Measurements from ENCODE around the gene HMGCS1. TPM values are rescaled to one million over a fixed set of nuclear protein-coding genes. Genes with fewer than 3 reads are reported as not detected.

The HMGCS1 gene
- total RNA-seq, 1 donor from 2014 or later = 36.5 TPM

- Histone ChIP-seq H3K9me3 (no peaks in the 10 kb centered on the region), H3K4me3 (no peak overlapping the region), H3K36me3 (no peaks in the 10 kb centered on the region), H3K27me3 (no peaks in the 10 kb centered on the region), H3K4me1 (no peaks in the 10 kb centered on the region), H3K27ac (no peak overlapping the region)
- intact Hi-C loops (cut with DNase I) = no loop called here
- DNase-seq (ENCODE audit: low spot score in 2 of 2) = no peak
- no peak for TF ChIP-seq CTCF (IDR thresholded peaks at IDR 0.05)
Measured at GRCh38 chr5:43354774-43355173, 41.6 kb upstream of the HMGCS1 start.

- no peaks in the 10 kb centered on the region for H3K36me3 ChIP-seq
- H3K9me3 ChIP-seq = no peaks in the 10 kb centered on the region
- intact Hi-C loops (cut with DNase I) = no loop called here
- DNase-seq (ENCODE audit: low spot score in 2 of 2) = no peak
- no peak overlapping the region for H3K4me3 ChIP-seq
- TF ChIP-seq CTCF (IDR thresholded peaks at IDR 0.05) = no peak
- no peak overlapping the region for H3K27ac ChIP-seq
- no peaks in the 10 kb centered on the region for H3K27me3 ChIP-seq
- H3K4me1 ChIP-seq = no peaks in the 10 kb centered on the region
Measured at GRCh38 chr5:43353668-43354067, 40.5 kb upstream of the HMGCS1 start.

GRCh38 chr5:43352915-43353314 lies 39.7 kb upstream of the HMGCS1 start:
- Histone ChIP-seq H3K27ac (no peak overlapping the region), H3K9me3 (no peaks in the 10 kb centered on the region), H3K4me1 (no peaks in the 10 kb centered on the region), H3K27me3 (no peaks in the 10 kb centered on the region), H3K36me3 (no peaks in the 10 kb centered on the region), H3K4me3 (no peak overlapping the region)
- intact Hi-C loops (cut with DNase I) = no loop called here
- no peak for DNase-seq (ENCODE audit: low spot score in 2 of 2)
- TF ChIP-seq CTCF (IDR thresholded peaks at IDR 0.05) = no peak

- no peaks in the 10 kb centered on the region for H3K9me3 ChIP-seq
- H3K36me3 ChIP-seq = no peaks in the 10 kb centered on the region
- H3K27ac ChIP-seq = no peak overlapping the region
- no peak overlapping the region for H3K4me3 ChIP-seq
- intact Hi-C loops (cut with DNase I) = no loop called here
- H3K4me1 ChIP-seq = no peaks in the 10 kb centered on the region
- H3K27me3 ChIP-seq = no peaks in the 10 kb centered on the region
- no peak for TF ChIP-seq CTCF (IDR thresholded peaks at IDR 0.05)
- DNase-seq (ENCODE audit: low spot score in 2 of 2) = no peak
Measured at GRCh38 chr5:43352131-43352530, 38.9 kb upstream of the HMGCS1 start.

GRCh38 chr5:43348861-43349363 lies 35.7 kb upstream of the HMGCS1 start:
- intact Hi-C loops (cut with DNase I) = no loop called here
- no peak overlapping the region for H3K4me3 ChIP-seq

More at GRCh38 chr5:43348861-43349363, 35.7 kb upstream of the HMGCS1 start:
- no peak for TF ChIP-seq CTCF (IDR thresholded peaks at IDR 0.05)
- H3K36me3 ChIP-seq = no peaks in the 10 kb centered on the region
- H3K27me3 ChIP-seq = no peaks in the 10 kb centered on the region
- no peaks in the 10 kb centered on the region for H3K4me1 ChIP-seq
- no peaks in the 10 kb centered on the region for H3K9me3 ChIP-seq
- DNase-seq (ENCODE audit: low spot score in 2 of 2) = no peak
- H3K27ac ChIP-seq = no peak overlapping the region
